Activated naive CD4-positive, alpha-beta T cell treated with anti-CD3 and anti-CD28 coated beads, Interleukin-2, amount 50 U/mL, for 72 hours (primary cell): ENCODE measurements around the gene SNRPD3. TPM values are rescaled to one million over a fixed set of nuclear protein-coding genes. Genes with fewer than 3 reads are reported as not detected.
A peak's percentile ranks its signal among the peaks of the same experiment; 100 is the strongest.

Experiments used
- ATAC-seq, 2 donors: fragments of 150-1000 bp; cut with Tn5 transposase; 2 replicates each; pipeline ENCODE4 v1.10.0; 2021; ENCODE audit warnings: mild to moderate bottlenecking in 2 of 2, moderate library complexity in 2 of 2
- DNase-seq, 2 donors: peaks; one replicate each; pipeline ENCODE4 v3.0.0; 2021 to 2022; ENCODE audit warnings: low spot score in 2 of 2
- H3K27ac Mint-ChIP-seq, 2 donors: one replicate each; pipeline ENCODE4 v1.8.0; 2022; ENCODE audit warnings: mild to moderate bottlenecking in 2 of 2, mixed read lengths in 2 of 2
- H3K36me3 Mint-ChIP-seq, 2 donors: one replicate each; pipeline ENCODE4 v1.8.0; 2022; ENCODE audit warnings: mixed read lengths in 2 of 2
- H3K9me3 Mint-ChIP-seq, 2 donors: one replicate each; pipeline ENCODE4 v1.8.0; 2022; ENCODE audit warnings: mixed read lengths in 2 of 2
- total RNA-seq, 2 donors: library from RNA; stranded (reverse); gene quantifications; one replicate each; pipeline ENCODE4 v1.2.3, GENCODE V29; 2022

SNRPD3 gene
- total RNA-seq, result 100 to 1,000 TPM; 115 to 138 TPM

GRCh38 chr22:24555165-24556039 is at the start of gene SNRPD3:
Gene SNRPD3 (plus strand): TSS chr22:24555999. CDS start chr22:24557675, 1,676 bp downstream.
- ATAC-seq (peak; percentile 85 to 89), DNase-seq (peak; percentile 97 to 98)
- Mint-ChIP-seq H3K27ac (peak within 1 kb of the TSS; percentile 96 to 98), H3K36me3 (peaks cover 36 to 38% of the 10 kb centered on the region in 2 donors), H3K9me3 (no peaks in the 10 kb centered on the region)

DNA sequence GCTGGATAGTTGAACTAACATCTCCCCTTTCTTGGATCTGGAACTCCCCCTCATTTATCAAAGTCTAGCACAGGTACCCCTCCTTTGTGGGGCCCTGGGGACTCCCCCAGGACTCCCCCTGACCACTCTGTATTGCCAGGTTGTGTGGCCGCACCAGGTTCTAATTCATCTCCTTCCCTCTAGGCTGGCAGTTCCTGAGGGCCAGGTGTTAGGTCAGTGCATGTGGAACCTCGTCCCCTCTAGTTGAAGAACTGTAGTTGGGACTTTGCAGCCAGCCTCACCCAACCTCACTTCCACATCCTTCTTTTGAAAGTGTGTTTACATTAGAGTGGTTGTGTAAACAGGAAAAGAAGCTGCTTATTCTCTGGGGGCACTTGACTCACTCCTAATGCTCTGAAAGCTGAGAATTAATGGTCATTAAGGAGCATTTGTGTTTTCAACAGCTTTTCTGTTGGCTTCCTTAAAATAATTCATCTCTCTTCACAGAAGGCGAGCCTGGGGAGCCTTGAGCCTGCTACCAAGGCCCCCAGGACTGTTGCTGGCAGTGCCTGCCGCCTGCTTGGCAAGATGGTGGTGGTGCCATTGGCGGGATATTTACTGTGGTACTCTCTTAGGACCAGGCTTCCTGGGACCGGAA is 48.9 kb upstream of the SNRPD3 start:
- no peaks in the 10 kb centered on the region for H3K36me3 Mint-ChIP-seq
- no peak for DNase-seq
- H3K9me3 Mint-ChIP-seq, result no peaks in the 10 kb centered on the region
- no peak overlapping the region for H3K27ac Mint-ChIP-seq
- ATAC-seq, result no peak

DNA sequence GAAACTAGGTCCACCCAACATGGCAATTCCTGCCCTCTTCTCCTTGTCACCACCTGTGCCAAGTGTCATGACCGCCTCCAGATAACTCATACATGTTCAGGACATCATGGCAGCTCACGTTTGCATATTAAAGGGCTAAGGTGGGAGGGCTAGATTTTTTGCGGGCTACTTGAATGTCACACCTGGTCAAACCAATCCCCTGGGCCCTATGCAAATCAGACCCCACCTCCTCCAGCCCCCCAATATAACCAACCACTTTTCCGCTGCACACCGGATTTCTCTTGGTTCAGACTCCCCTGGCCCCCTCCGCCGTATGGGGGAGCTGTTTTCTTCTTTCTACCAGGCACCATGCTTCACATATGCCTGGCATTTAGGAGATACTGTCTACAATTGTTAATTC is 48.1 kb upstream of the SNRPD3 start:
- DNase-seq (no peak), ATAC-seq (no peak)
- Mint-ChIP-seq H3K9me3 (no peaks in the 10 kb centered on the region), H3K27ac (no peak overlapping the region), H3K36me3 (no peaks in the 10 kb centered on the region)

GRCh38 chr22:24510637-24511625 is 44.9 kb upstream of the SNRPD3 start:
- H3K36me3 Mint-ChIP-seq, result no peaks in the 10 kb centered on the region
- H3K9me3 Mint-ChIP-seq, result no peaks in the 10 kb centered on the region
- ATAC-seq (peak; percentile 28 to 57), DNase-seq (no peak)
- no peak overlapping the region for H3K27ac Mint-ChIP-seq

- Mint-ChIP-seq H3K9me3 (no peaks in the 10 kb centered on the region), H3K27ac (no peak overlapping the region), H3K36me3 (no peaks in the 10 kb centered on the region)
- DNase-seq (no peak), ATAC-seq (no peak)
Observed at GRCh38 chr22:24512043-24512442, 43.8 kb upstream of the SNRPD3 start.

- DNase-seq (no peak), ATAC-seq (no peak)
- H3K9me3 Mint-ChIP-seq, result no peaks in the 10 kb centered on the region
- no peaks in the 10 kb centered on the region for H3K36me3 Mint-ChIP-seq
- H3K27ac Mint-ChIP-seq, result no peak overlapping the region
Observed at GRCh38 chr22:24513378-24514240, 42.2 kb upstream of the SNRPD3 start.

GRCh38 chr22:24514241-24515026 is 41.4 kb upstream of the SNRPD3 start:
- Mint-ChIP-seq H3K9me3 (no peaks in the 10 kb centered on the region), H3K27ac (no peak overlapping the region), H3K36me3 (no peaks in the 10 kb centered on the region)
- DNase-seq (no peak), ATAC-seq (no peak)

DNA sequence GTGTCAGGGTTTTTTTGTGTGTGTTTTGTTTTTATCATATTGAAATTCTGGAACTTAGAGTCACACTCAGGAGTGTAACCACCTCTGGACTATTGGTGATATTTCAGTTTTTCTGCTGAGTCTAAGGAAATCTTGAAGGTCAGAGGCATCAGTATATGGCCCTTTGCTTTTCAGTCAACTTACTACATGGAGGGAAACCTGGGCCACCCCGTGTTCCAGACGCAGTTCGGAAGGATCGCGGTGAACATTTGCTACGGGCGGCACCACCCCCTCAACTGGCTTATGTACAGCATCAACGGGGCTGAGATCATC is 40.8 kb upstream of the SNRPD3 start:
- no peaks in the 10 kb centered on the region for H3K9me3 Mint-ChIP-seq
- no peaks in the 10 kb centered on the region for H3K36me3 Mint-ChIP-seq
- H3K27ac Mint-ChIP-seq, result no peak overlapping the region
- DNase-seq (no peak), ATAC-seq (no peak)

- H3K9me3 Mint-ChIP-seq, result no peaks in the 10 kb centered on the region
- ATAC-seq (no peak), DNase-seq (no peak)
- no peaks in the 10 kb centered on the region for H3K36me3 Mint-ChIP-seq
- no peak overlapping the region for H3K27ac Mint-ChIP-seq
Observed at GRCh38 chr22:24516301-24516737, 39.5 kb upstream of the SNRPD3 start.

DNA sequence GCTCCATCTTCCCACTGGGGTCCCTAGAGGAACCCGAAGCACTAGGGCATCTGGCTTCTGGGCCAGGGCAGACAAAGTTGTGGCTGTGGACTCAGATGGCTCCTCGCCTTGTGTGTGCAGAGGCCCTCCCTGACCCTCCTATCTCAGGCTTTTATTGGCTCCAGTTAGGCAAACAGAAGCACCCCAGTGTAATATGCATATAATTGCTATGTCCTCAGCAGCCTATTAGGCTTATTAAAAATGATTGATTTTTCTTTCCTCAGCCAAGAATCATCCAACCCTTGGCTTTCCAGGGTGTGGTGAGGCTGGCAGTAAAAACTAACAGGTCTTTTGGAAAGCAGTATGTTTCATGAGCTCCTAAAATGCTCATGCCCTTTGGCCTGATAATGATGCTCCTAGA is 38.4 kb upstream of the SNRPD3 start:
- no peaks in the 10 kb centered on the region for H3K36me3 Mint-ChIP-seq
- DNase-seq, result no peak
- no peaks in the 10 kb centered on the region for H3K9me3 Mint-ChIP-seq
- H3K27ac Mint-ChIP-seq, result peak overlapping the region in 1 of 2 donors; percentile 12
- no peak for ATAC-seq

DNA sequence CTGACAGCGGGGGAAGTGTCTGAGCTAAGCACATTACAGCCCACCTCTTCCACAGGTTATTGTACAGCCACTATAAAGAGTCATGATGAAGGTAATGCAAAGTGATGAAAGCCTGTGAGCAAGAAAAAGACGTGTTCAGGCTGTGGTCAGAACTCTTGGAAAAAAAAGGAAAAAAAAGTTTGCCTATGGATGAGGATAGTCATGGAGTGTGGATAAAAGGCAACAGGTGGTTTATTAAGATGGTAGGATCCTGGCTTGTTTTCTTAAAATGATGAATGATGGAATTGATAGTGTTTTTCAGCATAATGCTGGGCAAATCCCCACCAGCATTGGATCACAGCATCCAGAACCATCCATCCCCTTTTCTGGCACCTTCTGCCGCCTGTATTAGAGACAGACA is 37.6 kb upstream of the SNRPD3 start:
- H3K36me3 Mint-ChIP-seq, result no peaks in the 10 kb centered on the region
- ATAC-seq (no peak), DNase-seq (no peak)
- no peak overlapping the region for H3K27ac Mint-ChIP-seq
- no peaks in the 10 kb centered on the region for H3K9me3 Mint-ChIP-seq

GRCh38 chr22:24518771-24519485 is 36.9 kb upstream of the SNRPD3 start:
- H3K27ac Mint-ChIP-seq, result no peak overlapping the region
- ATAC-seq, result no peak
- no peak for DNase-seq
- no peaks in the 10 kb centered on the region for H3K9me3 Mint-ChIP-seq
- H3K36me3 Mint-ChIP-seq, result no peaks in the 10 kb centered on the region

- no peak for ATAC-seq
- DNase-seq, result no peak
- H3K27ac Mint-ChIP-seq, result no peak overlapping the region
- H3K36me3 Mint-ChIP-seq, result no peaks in the 10 kb centered on the region
- no peaks in the 10 kb centered on the region for H3K9me3 Mint-ChIP-seq
Observed at GRCh38 chr22:24519496-24519895, 36.3 kb upstream of the SNRPD3 start.

DNA sequence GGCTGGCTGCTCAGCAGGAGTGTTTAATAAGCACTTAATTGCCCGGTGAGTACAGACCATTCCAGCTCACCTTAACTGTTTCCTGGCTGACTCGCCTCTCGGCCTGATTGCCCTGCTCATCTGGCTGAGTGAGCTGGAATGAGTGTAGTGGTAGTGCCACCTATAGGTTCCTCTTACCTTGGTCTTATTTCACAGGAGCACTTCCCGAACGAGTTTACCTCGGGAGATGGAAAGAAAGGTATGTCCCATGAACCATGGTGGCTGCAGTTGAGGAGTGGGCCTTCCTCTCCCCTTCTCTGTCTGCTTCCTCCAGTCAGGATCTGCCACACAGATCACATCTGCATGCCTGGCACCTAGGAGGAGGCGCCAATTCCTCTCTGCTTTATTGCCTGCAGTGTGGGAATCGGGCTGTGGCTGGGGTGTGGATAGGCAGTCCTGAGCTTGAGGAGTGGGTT is 34.0 kb upstream of the SNRPD3 start:
- Mint-ChIP-seq H3K36me3 (no peaks in the 10 kb centered on the region), H3K9me3 (no peaks in the 10 kb centered on the region), H3K27ac (no peak overlapping the region)
- ATAC-seq (peak; percentile 54 to 78), DNase-seq (peak in 1 of 2 donors; percentile 38)

- no peaks in the 10 kb centered on the region for H3K9me3 Mint-ChIP-seq
- no peaks in the 10 kb centered on the region for H3K36me3 Mint-ChIP-seq
- ATAC-seq, result no peak
- H3K27ac Mint-ChIP-seq, result no peak overlapping the region
- no peak for DNase-seq
Observed at GRCh38 chr22:24523873-24524272, 31.9 kb upstream of the SNRPD3 start.
